ENCODE measurements around the gene RNF220.

The RNF220 gene

DNA sequence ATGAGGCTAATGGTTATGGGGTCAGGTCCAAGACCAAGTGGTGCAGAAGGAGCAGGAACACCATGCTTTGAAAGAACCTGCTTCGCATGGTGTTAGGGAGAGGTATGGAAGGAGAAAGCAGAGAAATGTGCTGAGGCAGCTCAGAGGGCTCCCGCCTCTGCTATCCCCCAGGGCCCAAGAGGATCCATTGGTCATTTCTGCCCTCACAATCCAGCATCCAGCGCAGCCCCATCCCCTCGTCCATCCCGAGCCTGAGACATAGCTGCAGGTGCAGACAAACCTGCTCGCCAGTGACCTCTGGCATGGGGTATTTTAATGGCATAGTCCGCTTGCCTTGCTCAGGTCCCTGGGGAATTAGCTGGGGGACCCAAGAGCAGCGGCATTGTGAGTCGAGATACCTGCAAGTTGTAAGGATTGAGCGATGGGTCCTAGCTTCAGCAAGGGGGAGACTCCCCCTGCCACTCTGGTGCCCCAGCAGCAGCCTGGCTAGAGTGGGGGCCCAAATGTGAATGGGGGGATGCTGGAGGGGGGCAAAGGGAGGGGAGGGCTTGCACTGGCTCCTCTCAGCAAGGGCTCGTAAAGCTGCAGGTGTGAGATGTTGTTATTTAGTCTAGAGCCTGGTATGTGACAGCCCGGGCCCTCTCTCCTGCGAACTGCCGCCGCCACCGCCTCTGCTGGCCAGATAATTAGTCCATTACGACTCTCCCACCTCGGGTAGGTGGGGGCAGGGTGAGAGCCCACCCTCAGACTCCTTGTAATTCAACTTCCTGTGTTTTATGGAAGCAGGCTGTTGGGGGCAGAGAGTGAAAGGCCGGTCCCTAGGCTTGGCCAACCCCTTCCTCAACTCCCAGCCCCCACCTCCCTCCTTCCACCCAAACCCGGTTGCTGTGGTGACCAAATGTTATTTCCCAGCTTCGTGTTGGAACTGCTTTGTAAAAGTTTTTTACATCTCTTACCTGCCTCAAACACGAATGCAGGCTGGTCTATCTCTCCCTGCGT is 118.8 kb downstream of the RNF220 start:
- DNase-seq (ENCODE audit: low read depth) = no peak

DNA sequence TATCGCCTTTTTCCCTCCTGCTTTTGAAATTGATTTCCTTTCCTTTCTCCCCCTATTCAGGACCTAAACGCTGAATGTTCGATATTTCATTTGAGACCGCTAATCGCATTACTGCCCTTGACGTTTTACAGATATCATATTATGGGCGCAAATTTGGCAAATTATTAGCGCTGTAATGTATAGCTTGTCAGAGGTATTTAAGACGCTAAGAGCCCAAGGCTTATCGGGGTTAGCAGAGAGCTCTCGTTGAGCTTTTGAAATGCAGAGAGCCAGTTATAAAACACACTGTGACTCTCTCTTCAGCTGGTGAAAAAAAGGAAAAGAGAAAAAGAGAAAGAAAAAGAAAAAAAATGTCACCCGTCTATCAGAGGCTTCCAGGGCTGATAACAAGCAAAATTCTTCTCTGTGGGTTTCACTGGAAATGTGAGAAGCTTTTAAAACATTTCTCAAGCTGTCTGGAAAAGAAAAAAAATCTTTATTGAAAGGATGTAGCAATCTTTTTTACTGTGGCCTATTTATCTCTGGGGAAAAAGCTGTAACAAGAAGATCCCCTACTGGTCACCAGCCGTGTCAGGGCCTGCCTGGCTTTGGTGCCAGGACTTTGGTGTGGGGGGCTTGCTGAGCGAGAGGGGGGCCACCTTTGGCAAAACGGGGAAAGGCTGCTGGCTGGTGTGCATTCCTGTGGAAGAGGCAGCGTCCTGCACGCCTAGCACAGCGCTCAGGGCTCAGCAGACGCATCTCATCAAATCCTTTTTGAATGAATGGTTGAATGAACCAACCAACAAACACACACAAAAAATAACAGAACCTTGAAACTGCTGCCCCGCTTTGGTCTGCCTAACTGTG is 119.8 kb downstream of the RNF220 start:
- no peak for DNase-seq (ENCODE audit: low read depth)

DNA sequence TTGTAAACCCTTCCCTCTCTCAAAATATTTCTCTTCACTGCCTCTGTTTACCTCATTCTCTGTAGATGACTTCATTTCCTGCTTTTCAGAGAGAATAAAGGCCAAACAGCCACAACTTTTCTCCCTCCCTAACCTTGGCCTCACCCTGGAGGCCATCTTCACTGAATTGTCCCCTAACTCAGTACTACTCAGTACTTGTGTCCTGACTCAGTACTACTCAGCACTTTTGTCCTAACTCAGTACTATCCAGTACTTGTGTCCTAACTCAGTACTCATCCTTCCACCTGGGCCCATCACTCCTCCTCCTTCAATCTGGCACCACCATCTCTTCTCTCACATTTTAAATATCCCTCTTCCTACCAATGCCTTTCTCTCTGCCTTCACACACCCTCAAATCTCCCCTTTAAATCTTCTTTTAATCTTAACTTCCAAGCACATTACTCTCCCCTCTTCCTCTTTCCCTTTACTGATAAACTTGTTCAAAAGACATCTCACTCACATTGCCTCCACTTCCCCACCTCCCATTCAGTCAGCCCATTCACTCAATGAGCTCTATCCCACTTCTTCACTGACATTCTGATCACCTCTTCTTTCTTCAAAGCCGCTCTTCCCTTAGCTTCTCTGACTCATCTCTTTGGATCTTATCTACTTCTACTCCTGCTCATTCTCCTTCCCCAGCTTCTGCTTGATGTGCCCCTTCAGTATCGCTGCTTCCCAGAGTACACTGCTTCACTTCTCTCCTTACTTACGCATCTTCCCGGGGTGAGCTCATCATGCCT is 121.4 kb downstream of the RNF220 start:
- DNase-seq (ENCODE audit: low read depth) = no peak

GRCh38 chr1:44531785-44532566 is 126.9 kb downstream of the RNF220 start:
- DNase-seq (ENCODE audit: low read depth) = no peak

DNA sequence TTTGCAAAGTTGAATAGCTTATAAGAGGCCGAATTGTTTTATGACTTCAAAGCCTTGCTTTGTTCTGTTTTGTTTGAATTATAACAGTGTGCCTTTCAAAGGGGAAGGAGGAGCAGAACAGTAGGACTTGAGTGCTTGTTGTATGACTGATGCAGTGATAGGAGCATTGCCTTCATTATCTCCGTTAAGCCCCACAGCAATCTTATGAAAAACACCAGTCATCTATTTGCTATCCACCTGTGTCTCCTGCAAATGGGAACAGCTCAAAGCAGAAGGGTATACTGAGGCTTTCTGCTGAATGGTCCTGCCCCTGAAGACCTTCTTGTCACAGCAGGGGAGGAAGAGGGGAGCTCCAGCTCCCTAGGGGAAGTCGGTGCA is 127.5 kb downstream of the RNF220 start:
- DNase-seq (ENCODE audit: low read depth) = no peak

DNA sequence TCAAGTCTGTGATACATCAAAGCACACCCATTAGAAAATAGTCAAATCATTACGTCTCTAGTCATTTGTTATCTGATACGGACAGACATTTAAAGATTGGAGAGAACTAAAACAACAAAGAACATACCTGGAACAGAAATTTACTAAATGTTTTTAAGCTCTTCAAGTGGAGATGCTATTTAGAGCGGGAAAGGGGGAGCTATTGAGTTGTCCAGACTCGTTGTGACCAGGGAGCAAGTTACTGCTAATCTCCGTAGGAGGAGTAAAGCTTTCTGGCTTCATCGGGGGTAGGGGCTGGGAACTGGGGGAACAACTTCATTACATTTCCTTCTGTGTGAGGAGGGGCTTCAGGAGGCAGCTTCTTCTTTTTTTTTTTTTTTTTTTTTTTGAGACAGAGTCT is 129.7 kb downstream of the RNF220 start:
- no peak for DNase-seq (ENCODE audit: low read depth)

- DNase-seq (ENCODE audit: low read depth) = no peak
Observed at GRCh38 chr1:44536357-44537209, 131.5 kb downstream of the RNF220 start.

GRCh38 chr1:44537538-44537937 is 132.5 kb downstream of the RNF220 start:
- DNase-seq (ENCODE audit: low read depth) = no peak

DNA sequence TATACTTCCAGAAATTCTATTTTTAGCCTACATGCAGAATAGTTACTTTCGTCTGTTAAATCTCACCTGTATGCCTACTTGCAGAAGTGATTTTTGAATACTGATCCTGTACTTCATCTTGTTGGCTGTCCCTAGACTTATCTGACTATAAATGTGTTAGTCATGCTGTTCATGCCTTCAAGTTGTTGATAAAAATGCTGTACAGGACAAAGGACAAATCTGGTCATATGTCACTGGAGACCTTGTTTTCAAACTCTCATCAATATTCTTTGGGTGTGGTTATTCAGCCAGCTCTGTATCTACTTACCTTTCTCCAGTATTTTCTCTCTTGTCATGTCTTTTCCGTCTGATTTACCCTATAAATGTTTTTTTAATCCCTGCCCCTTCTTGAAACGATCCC is 132.9 kb downstream of the RNF220 start:
- DNase-seq (ENCODE audit: low read depth) = no peak

GRCh38 chr1:44539991-44540730 is 135.1 kb downstream of the RNF220 start:
- no peak for DNase-seq (ENCODE audit: low read depth)

DNA sequence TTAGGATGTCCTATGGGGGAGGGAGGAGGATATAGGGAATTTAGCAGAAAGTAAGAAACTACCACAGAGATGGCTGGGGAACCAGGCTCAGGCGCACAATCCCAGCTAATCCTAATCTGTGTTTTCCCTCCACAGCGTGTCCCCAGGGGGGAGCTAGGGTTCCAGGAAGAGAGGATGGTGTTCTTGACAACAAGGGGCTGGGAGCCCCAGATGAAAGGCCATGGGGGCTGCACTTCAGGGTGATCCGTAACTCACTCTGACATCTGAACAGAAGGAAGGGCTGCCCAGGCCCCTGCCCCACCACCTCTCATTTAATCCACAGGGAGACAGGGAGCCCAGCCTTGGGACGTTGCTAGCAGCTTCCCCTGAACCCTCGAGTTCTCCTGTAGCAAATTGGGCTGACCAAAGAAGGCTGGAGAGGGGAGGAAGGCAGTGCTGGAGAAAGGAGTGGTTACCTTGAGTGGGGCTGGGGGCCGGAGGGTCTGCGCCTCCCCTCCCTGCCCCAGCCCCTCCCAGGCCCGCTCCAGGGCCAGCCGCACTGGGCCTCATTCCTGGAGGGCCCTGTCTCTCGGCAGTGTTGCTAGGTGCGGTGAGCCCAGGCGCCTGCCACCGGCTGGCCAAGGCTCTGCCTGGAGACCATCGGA is 137.5 kb downstream of the RNF220 start:
- DNase-seq (ENCODE audit: low read depth) = no peak

DNA sequence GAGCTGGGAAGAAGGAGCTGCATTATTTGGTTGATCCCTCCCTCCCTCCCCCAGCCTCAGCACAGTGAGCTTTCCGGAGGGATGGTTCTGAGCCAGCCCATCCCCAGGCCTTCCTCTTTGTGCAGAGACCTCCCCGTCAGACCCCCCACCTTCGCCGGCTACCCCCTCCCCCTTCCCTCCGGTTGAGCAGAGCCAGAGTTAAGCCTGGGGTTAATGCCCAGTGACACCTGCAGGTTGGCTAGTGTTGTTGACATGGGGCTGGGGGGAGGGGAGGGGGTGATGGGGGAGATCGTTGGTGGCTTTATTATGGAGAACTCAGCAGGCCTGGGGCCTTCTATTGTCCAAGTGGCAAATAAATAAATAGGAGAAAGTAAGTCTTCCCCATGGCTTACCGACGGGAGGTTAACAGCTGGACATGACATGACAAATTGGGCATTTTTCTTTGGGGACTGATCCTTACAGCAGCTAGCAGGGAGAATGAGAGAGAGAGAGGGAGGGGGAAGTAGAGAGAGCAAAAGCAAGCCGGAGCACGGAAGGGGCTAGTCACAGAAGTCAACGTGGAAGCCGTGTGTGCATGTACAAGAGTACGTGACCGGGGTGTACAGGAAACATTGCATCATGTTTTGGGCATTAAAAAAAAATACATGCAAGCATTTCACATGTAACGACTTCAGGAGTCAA is 138.1 kb downstream of the RNF220 start:
- no peak for DNase-seq (ENCODE audit: low read depth)

DNA sequence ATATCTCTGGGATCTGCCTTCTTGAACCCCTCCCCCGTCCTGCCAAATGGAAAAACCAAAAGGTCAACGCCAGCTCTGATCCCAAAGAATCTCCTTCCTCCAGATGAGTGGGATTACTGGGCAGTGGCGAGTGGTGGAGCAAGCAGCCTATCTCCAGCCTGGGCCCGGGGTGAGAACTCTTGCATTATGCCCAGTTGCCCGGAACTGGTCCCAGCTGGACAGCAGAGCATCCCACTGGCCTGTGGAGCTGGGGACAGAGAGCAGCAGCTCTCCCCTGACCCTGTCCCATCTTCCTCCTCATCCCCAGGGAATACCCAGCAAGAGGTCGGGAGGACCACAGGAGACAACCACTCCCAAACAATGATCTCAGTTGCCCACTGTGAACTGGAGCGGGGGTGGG is 138.7 kb downstream of the RNF220 start:
- DNase-seq (ENCODE audit: low read depth) = no peak

- DNase-seq (ENCODE audit: low read depth) = no peak
Observed at GRCh38 chr1:44544960-44545359, 139.9 kb downstream of the RNF220 start.

DNA sequence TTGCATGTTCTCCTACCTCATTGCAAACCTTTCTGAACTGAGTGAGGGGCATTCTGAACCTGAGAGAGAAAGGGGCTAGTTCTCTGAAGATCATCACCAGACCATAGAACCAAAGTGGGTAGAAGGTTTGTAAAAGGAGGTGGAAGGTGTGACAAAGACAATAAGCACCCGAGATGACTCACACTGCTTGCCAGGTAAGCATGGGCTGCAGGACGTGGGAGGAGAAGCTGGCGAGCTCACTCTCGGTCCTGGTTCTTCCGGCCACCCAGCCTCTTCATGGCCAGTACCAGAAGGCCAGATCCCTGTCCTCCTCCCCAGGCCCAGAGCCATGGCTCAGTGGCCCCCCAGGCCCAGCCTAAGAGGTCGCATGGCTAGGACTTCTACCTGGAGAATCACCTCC is 140.9 kb downstream of the RNF220 start:
- DNase-seq (ENCODE audit: low read depth) = no peak

GRCh38 chr1:44546403-44547053 is 141.5 kb downstream of the RNF220 start:
- no peak for DNase-seq (ENCODE audit: low read depth)

DNA sequence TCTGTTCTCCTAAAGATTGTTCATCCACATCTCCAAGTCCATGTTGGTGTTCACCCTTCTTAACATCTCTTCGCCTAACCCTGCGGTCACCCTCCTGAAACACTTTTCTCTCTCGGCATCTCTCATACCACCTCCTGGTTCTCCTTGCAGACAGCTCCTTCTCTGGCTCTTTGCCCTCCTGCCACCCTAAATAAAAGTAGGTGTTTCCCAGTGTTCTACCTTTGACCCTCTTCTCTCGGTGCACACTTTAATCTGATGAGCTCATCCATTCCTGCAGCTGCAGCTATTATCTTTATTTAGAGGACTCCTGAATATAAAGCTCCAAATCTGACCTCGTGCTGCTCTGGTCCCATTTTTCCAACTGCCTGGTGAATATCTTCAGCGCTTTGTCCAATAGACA is 142.3 kb downstream of the RNF220 start:
- DNase-seq (ENCODE audit: low read depth) = no peak

- no peak for DNase-seq (ENCODE audit: low read depth)
Observed at GRCh38 chr1:44547837-44548236, 142.8 kb downstream of the RNF220 start.

Measured in activated T-cell treated with anti-CD3 and anti-CD28 coated beads for 24 hours (primary cell).